Central memory CD8-positive, alpha-beta T cell (primary cell): ENCODE results near the gene GBGT1.

Experiments
- ATAC-seq: fragments of 150-1000 bp; cut with Tn5 transposase; replicated peaks from 2 replicates; pipeline ENCODE4 v1.10.0; 2022; ENCODE audit warnings: mild to moderate bottlenecking, moderate FRiP score, moderate number of reproducible peaks; ENCODE audit not compliant: poor library complexity, severe bottlenecking; ENCODE audit errors: extremely low read depth
- DNase-seq, 2 donors: peaks; one replicate each; pipeline ENCODE4 v3.0.0; 2021; ENCODE audit warnings: low spot score in 2 of 2
- H3K27ac Mint-ChIP-seq: one replicate; pipeline ENCODE4 v1.8.0; 2022; ENCODE audit warnings: low read depth, mild to moderate bottlenecking, moderate library complexity, mixed read lengths
- H3K27me3 Mint-ChIP-seq: one replicate; pipeline ENCODE4 v1.8.0; 2022; ENCODE audit warnings: mixed read lengths
- H3K36me3 Mint-ChIP-seq: one replicate; pipeline ENCODE4 v1.8.0; 2022; ENCODE audit warnings: mild to moderate bottlenecking, moderate library complexity, mixed read lengths; ENCODE audit not compliant: insufficient read depth
- H3K4me1 Mint-ChIP-seq: one replicate; pipeline ENCODE4 v1.8.0; 2022; ENCODE audit warnings: mixed read lengths
- H3K4me3 Mint-ChIP-seq: one replicate; pipeline ENCODE4 v1.8.0; 2022; ENCODE audit warnings: mild to moderate bottlenecking, moderate library complexity, mixed read lengths
- H3K9me3 Mint-ChIP-seq: one replicate; pipeline ENCODE4 v1.8.0; 2022; ENCODE audit warnings: mixed read lengths

Gene GBGT1

DNA sequence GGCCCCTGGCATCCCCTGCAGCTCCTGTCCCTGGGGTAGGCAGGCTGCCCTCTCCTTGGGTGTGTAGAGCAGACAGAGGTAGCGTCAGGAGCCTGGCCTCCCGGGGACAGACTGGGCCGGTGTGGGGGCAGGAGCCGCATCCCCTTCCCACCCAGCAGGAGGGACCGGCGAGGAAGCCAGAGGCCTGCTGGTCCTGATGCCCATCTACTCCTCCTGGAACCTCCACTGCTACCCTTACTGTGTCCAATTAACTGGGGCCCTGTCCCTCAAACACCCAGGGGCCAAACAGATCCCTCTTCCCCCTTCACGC, 58.3 kb downstream of the GBGT1 start:
- H3K9me3 Mint-ChIP-seq, result no peaks in the 10 kb centered on the region
- H3K27ac Mint-ChIP-seq, result no peak overlapping the region
- peaks cover 37% of the 10 kb centered on the region for H3K36me3 Mint-ChIP-seq
- H3K4me1 Mint-ChIP-seq, result peaks cover 5% of the 10 kb centered on the region
- DNase-seq, result no peak
- no peak overlapping the region for H3K4me3 Mint-ChIP-seq
- no peaks in the 10 kb centered on the region for H3K27me3 Mint-ChIP-seq
- no peak for ATAC-seq

DNA sequence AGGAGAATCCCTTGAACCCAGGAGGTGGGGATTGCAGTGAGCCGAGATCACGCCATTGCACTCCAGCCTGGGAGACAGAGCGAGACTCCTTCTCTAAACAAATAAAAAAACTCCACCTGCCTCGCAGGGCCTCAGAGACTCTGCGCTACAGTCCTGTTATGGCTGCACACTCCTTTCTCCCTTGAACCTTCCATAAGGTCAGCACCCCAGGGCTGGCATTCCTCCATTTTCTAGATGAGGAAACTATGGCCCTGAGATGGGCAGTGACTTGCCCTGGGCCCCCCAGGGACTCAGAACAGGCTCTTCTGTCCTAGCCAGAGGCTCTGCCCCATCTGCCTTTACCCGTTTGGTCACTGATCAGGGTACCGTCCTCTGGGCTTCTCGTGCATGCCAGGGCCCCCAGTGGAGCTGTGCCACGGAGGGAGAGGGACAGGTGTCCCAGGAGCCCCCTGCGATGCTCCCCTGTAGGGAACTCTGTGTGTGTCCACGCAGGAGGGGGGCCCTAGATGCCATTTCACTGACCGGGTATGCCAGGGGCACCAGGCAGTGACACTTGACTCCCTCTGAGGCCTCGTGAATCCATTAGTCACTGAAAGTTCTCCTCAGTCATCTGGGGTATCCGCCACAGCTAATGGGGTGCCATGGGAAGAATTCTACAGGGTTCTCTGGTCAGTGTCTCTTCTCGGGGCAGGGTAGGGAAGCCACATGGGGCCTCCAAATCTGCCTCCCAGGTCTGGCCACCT, 58.8 kb downstream of the GBGT1 start:
- no peaks in the 10 kb centered on the region for H3K9me3 Mint-ChIP-seq
- ATAC-seq (no peak), DNase-seq (no peak)
- peaks cover 5% of the 10 kb centered on the region for H3K4me1 Mint-ChIP-seq
- no peak overlapping the region for H3K4me3 Mint-ChIP-seq
- no peaks in the 10 kb centered on the region for H3K27me3 Mint-ChIP-seq
- H3K36me3 Mint-ChIP-seq, result peaks cover 38% of the 10 kb centered on the region
- H3K27ac Mint-ChIP-seq, result peak overlapping the region; percentile 41

DNA sequence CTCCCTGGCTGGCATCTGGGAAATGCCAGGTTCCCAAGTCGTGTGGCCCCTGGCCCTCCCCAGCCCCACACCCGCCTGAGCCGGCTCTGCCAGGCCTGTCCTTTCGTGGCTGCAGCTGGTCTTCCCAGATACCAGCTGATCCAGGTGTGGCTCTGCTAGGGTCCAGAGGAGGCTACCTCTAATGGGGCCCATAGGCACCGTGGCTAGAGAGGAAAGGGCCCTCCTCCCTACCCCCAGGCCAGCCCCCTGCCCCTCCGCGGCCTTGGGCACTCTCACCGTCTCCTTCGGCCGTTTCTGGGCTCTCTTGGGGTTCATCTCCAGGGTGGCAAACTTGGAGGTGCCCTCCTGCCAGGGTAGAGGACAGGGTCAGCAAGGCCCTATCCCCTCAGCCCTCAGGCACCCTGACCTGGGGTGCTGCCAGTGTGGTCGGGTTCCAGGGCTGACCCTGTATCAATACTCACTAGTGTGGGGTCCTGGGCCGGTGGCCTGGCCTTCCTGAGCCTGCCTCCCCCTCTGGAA, 59.7 kb downstream of the GBGT1 start:
- Mint-ChIP-seq H3K4me1 (peaks cover 5% of the 10 kb centered on the region), H3K27ac (no peak overlapping the region), H3K36me3 (peaks cover 37% of the 10 kb centered on the region), H3K27me3 (no peaks in the 10 kb centered on the region), H3K4me3 (no peak overlapping the region), H3K9me3 (no peaks in the 10 kb centered on the region)
- no peak for DNase-seq
- ATAC-seq, result no peak

DNA sequence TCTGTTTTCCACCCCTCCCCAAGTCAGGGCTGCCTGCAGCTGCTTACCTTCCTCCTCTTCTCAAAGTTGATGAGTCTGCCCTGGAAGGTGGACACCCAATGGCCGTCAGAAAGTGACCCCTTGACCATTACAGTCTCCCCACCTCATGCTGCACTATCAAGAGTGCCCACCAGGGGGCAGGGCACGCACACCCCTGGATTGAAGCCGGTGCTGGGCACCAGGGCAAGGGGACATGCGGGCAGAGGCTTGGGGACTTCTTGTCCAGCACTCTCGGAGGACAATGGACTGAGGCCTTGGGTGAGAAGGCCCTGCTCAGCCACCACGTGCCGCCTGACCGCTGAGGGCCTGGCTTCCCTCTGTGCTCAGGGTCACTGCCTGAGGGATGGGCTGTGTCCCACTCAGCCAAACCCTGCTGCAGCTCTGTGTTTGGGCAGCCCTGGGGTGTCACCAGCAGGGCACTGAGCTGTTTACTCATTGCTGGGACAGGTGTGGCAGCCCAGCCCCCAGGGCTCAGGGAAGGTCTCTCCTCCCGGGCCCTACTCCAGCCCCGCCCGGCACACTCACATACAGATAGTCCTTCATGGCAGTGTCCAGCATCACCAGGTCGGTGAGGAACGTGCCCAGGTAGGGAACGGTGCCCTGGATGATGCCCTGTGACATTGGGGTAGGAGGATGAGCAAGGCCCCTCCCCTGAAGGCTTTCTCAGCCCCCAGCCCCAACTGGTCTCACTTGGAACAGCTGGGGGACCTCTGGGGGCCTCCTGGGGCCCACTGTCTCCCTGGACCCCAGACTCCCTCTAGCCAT, 60.3 kb downstream of the GBGT1 start:
- Mint-ChIP-seq H3K27ac (peak overlapping the region; percentile 93), H3K27me3 (no peaks in the 10 kb centered on the region), H3K4me3 (no peak overlapping the region), H3K36me3 (peaks cover 38% of the 10 kb centered on the region), H3K4me1 (peaks cover 5% of the 10 kb centered on the region), H3K9me3 (no peaks in the 10 kb centered on the region)
- ATAC-seq, result peak; percentile 32
- no peak for DNase-seq
